ENCODE data around the gene PRKG1. TPM values are rescaled to one million over a fixed set of nuclear protein-coding genes. Genes with fewer than 3 reads are reported as not detected.
A peak's percentile ranks its signal among the peaks of the same experiment; 100 is the strongest.

Gene PRKG1
- total RNA-seq, 1 donor from 2014 or later = 0.17 TPM

DNA sequence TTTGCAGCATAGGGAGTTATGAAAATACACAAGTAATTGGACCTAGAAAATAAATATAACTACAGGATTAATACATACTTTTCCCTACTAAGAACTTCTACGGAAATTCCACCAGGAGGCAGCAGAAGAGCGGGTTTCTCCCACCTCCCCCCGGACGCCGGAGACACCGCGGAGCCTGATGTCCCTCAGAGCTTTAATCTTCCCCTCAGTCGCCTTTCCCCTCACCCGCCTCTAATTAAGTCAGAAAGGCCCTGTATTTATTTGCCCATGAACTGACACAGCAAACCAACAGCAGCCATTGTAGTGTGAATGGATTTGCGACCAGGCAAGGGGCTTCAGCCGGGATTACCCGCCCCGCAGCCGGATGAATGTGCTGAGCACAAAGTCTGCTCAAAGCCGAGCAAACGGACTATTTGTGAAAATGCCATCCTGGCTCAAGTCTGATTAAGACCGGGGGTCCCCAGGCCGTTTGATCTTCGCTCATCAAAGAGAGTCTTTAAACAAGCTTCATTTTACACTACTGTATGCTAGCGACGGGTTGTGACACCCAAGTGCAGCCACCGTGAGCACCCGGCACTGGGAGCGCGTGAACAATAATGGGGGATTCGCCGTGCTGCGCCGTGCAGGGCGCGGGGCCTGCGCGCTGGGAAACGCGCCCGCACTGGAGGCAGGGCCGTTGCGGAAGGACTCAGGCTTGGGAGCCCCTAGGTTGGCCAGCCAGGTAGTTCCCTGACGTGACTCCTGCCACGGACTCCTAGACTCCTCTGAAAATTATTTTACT is 1234.2 kb downstream of the PRKG1 start:
- H3K4me3 ChIP-seq (ENCODE audit: low read depth, low read length) = peak overlapping the region; percentile 57
- no peak for DNase-seq (ENCODE audit: low read depth)
- TF ChIP-seq, protein P1, sequence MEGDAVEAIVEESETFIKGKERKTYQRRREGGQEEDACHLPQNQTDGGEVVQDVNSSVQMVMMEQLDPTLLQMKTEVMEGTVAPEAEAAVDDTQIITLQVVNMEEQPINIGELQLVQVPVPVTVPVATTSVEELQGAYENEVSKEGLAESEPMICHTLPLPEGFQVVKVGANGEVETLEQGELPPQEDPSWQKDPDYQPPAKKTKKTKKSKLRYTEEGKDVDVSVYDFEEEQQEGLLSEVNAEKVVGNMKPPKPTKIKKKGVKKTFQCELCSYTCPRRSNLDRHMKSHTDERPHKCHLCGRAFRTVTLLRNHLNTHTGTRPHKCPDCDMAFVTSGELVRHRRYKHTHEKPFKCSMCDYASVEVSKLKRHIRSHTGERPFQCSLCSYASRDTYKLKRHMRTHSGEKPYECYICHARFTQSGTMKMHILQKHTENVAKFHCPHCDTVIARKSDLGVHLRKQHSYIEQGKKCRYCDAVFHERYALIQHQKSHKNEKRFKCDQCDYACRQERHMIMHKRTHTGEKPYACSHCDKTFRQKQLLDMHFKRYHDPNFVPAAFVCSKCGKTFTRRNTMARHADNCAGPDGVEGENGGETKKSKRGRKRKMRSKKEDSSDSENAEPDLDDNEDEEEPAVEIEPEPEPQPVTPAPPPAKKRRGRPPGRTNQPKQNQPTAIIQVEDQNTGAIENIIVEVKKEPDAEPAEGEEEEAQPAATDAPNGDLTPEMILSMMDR (conservative IDR thresholded peaks at IDR 0.05; ENCODE audit: low read depth, low read length) = peak; percentile 65

DNA sequence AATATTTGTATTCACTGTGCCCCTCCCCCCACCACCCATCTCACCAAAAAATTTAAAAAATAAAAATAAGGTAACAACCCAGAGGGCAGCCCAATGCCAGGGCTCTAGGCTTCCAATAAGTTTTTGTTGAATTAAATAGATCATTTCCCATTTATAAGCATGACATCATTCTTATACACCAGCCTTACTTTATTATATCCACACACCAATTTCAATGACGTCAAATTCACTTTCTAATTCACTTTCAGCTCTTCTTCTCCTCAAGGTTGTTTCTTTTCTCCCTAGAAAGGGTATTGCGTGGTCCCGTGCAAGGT is 1238.6 kb downstream of the PRKG1 start:
- TF ChIP-seq, protein P1 (conservative IDR thresholded peaks at IDR 0.05; ENCODE audit: low read depth, low read length) = no peak
- DNase-seq (ENCODE audit: low read depth) = no peak

DNA sequence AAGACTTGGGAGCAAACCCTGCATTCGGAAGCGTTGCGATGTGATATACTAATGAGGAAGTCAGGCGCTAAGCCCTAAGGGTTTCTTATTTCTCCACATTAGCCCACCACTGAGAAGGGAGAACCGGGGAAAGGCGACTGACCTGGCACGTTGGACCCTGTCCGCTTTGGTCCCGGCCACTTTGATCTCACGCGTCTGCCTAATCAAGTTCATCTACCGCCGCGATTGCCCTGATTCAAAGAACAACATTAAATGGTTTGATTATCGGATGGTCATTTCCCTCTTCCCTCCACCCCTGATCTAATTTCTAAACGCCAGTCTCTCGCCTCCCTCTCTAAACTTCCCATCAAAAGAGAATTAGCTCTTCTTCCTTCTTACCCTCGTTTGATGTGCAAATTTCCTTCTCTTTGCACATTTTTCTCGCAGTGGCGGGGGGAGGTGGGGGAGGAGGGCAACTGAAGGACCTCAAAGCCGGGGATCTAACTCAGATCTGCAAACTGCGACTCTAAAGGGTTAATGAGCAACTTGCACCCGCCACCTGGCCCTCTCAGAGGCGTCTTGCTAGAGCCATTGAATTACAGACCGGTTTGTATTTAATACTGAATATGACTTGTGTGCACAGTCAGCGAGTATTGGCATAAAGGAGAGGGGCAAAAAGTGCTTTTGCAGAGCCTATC is 1239.1 kb downstream of the PRKG1 start:
- TF ChIP-seq, protein P1 (conservative IDR thresholded peaks at IDR 0.05; ENCODE audit: low read depth, low read length) = no peak
- H3K4me3 ChIP-seq (ENCODE audit: low read depth, low read length) = peak overlapping the region; percentile 58
- DNase-seq (ENCODE audit: low read depth) = no peak

More for the DNA sequence above, 1238.6 kb downstream of the PRKG1 start:
- H3K4me3 ChIP-seq (ENCODE audit: low read depth, low read length) = peak overlapping the region; percentile 58

DNA sequence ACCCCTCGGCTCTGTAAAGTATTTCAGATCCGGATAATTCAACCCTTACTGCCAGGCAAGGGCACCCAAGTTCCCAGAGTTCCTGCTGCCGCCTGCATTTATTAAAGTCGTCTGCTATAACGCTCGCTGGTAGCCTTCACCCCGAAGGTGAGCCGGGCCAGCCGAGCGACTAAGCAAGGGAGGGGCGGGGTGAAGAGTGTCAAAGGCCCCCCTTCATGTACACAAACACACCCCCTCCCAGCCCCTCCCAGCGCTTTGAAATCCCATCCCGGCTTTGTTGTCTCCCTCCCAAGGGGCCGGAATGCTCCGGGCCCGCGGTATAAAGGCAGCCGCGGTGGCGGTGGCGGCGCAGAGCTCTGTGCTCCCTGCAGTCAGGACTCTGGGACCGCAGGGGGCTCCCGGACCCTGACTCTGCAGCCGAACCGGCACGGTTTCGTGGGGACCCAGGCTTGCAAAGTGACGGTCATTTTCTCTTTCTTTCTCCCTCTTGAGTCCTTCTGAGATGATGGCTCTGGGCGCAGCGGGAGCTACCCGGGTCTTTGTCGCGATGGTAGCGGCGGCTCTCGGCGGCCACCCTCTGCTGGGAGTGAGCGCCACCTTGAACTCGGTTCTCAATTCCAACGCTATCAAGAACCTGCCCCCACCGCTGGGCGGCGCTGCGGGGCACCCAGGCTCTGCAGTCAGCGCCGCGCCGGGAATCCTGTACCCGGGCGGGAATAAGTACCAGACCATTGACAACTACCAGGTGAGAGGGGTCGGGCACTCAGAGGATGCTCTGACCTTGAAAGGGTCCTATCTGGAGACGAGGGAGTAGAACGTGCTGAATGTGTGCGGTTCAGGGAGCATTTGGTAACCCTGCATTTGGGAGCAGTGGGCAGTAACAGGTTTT is 1239.9 kb downstream of the PRKG1 start, which contains the start of gene DKK1:
Gene DKK1, plus strand, starts transcription at position 349 of the 889 bp plus-strand sequence. Its CDS starts 154 bp downstream, at position 503.
- no peak for DNase-seq (ENCODE audit: low read depth)
- TF ChIP-seq, protein P1 (conservative IDR thresholded peaks at IDR 0.05; ENCODE audit: low read depth, low read length) = peak; percentile 70
- H3K4me3 ChIP-seq (ENCODE audit: low read depth, low read length) = peak within 1 kb of the TSS; percentile 58

DNA sequence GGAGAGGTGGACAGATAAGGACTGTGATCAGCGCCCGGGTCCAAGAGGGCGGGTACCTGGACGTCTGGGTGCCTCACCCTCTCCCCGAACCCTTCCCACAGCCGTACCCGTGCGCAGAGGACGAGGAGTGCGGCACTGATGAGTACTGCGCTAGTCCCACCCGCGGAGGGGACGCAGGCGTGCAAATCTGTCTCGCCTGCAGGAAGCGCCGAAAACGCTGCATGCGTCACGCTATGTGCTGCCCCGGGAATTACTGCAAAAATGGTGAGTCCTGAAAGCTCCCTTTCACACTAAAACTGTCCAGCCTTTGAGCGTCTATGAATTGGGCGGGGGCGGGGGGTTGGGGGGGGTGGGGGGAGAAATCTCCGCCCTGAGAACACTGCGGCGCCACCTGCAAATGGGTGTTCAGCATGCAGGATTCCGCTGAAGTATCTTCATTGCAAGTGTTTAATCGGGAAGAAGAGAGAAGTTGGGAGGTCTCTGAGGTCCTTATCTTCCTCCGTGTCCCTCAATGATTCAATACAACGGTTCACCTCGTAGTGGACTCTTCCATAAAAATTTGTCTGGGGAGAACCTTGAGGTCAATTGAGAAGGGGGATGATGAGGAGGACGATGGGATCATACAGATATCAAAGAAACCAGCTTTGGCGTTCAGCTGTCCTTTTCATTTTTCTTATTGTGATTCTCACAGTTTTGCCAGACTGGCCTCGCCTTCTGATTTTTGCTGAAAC is 1240.7 kb downstream of the PRKG1 start:
- TF ChIP-seq, protein P1 (conservative IDR thresholded peaks at IDR 0.05; ENCODE audit: low read depth, low read length) = no peak
- DNase-seq (ENCODE audit: low read depth) = no peak

DNA sequence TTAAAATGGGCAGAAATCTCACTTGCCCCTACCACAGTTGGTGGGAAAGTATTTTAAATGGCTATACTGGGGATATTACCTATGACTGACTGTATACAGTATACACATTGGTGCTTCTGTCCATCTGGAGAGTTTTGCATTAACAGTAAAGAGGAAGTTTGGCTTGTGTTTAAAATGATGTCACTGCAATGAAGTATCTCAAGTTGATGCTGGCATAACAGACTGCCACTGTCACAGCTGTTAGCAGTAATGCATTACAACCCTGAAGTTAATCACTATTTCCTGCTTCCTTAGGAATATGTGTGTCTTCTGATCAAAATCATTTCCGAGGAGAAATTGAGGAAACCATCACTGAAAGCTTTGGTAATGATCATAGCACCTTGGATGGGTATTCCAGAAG is 1241.7 kb downstream of the PRKG1 start:
- TF ChIP-seq, protein P1 (conservative IDR thresholded peaks at IDR 0.05; ENCODE audit: low read depth, low read length) = no peak
- DNase-seq (ENCODE audit: low read depth) = no peak

More for the DNA sequence above, 1240.7 kb downstream of the PRKG1 start:
- H3K4me3 ChIP-seq (ENCODE audit: low read depth, low read length) = peak overlapping the region; percentile 58

More for the DNA sequence above, 1241.7 kb downstream of the PRKG1 start:
- H3K4me3 ChIP-seq (ENCODE audit: low read depth, low read length) = no peak overlapping the region

Measured in epithelial cell of proximal tubule (primary cell).